Superior temporal gyrus (tissue), 1 donor: Measurements from ENCODE around the gene SYT8.

Experiments used
- DNase-seq: peaks from one replicate; pipeline ENCODE4 v3.0.0-alpha.2; 2016; ENCODE audit errors: extremely low spot score

Gene SYT8

DNA sequence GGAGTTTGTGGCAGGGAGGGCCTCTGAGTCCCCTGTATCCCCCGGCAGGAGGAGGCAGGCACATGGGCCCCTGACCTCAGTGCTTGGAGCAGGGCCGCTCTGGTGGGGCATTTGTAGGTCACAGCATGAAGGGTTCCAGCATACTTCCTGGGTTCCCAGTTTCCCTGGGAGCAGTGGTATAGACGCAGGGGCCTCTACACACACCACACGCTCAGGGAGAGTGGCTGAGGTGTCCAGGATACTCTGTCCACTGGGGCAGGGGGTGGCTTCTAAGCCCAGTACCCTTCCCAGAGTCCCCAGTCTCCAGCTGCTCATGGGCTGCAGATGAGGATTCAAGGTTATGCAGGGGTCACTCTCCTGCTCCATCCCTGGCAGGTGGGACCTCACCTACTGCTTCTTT is 24.2 kb downstream of the SYT8 start:
- DNase-seq, result no peak

DNA sequence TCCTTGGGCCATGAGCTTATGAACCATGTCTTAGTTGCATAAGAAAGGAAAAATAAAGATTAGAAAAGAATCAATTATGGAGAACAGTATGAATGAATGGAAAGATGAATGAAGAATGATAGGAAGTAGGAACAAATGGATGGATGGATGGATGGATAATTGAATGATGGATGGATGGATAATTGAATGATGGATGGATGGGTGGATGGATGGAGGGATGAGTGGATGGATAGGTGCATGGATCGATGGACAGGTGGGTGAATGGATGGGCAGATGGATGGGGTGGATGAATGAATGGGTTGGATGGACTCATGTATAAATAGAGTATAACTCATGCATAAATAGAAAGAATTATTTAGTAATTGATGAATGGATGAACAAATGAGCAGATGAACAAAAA is 25.3 kb downstream of the SYT8 start:
- DNase-seq, result no peak

DNA sequence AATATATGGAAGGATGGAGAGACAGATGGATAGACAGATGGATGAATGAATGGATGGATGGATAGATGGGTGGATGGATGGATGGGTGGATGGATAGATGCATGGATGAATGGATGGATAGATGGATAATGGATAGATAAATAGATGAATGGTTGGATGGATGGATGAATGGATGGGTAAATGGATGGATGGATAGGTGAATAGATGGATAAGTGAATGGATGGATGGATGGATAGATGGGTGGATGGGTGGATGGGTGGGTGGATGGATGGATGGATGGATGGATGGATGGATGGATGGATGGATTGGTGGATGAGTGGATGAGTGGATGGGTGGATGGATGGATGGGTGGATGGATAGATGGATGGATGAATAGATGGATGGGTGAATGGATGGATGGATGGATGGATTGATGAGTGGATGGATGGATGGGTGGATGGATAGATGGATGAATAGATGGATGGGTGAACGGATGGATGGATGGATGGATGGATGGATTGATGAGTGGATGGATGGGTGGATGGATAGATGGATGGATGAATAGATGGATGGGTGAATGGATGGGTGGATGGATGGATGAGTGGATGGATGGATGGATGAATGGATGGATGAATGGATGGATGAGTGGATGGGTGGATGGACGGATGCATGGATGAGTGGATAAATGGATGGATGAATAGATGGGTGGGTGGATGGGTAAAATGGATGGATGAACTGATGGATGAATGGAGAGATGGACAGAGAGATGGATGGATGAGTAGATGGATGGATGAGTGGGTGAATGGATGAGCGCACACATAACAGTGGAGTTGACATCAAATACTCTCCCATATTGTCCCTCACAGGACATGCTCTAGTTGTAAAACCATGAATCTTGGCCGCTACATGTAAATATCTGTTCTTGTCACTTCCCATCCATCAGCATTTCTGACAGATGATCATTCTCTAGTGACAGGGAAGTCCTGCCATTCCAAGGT is 26.9 kb downstream of the SYT8 start:
- no peak for DNase-seq

DNA sequence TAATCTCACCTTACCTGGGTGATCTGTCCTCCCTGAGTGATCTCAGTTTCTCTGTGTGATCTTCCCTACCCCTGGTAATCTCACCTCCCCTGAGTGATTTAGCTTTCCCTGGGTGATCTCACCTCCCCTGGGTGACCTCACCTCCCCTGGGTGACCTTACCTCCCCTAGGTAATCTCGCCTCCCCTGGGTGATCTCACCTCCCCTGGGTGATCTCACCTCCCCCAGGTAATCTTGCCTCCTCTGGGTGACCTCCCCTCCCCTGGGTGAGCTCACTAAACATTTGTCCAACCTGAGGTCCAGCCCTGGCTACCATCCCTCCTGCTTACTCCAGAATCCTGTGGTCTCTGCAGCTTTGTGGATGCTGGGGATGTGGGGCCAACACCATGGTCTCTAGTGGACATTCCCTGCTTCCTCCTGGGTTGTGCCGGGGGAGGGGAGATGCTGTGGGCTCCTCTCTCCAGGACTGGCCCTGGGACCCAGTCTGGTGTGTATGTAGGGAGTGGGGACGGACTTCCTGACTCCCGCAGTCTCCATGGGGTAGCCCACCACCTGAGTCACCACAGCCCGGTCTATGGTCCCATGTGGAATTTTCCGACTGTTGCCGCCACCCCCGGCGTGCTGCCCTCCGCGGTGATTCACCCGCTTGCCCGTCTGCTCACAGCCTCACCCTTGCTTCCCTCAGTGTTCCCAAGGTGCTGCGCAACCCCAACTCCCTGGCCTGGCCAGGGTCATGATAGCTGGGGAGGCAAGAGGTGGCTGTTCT is 28.0 kb downstream of the SYT8 start:
- no peak for DNase-seq

DNA sequence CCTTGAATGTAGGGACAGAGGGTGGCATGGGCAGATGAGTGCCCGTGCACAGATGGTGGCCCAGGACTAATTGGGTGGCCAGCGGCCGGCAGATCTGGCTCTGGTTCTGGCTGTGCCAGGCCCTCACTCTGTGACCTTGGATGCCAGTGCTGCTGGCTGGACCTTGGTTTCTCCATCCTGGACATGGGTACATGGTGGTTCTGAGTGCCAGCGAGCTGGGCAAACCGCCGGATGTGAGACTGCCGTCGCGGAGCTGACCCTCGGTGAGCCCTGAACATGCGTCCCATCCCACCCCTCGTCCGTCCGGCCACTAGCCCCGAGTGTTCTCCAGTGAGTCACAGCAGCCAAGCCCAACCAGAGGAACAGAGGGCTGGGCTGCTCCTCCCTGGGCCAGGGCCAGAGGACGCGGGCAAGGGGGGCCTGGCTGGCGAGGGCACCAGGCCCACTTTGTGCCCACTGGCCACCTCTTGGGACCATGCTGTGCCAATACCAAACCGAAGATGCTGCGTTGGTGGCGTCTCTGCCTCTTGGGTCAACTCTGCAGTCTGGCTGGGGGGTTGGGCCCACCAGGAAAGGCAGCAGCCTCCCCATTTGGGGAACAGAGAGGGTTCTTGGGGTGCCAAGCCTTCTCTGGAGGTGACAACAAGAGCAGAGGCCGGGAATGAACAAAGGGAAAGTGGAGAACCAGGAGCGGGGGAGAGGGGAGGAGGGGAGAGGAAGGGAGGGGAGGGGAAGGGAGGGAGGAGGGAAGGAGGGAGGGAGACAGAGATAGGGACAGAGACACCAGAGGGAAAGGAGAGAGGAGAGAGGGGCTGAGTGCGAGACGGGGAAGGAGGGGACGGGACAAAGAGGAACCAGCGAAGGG is 28.8 kb downstream of the SYT8 start:
- DNase-seq, result peak; percentile 22

DNA sequence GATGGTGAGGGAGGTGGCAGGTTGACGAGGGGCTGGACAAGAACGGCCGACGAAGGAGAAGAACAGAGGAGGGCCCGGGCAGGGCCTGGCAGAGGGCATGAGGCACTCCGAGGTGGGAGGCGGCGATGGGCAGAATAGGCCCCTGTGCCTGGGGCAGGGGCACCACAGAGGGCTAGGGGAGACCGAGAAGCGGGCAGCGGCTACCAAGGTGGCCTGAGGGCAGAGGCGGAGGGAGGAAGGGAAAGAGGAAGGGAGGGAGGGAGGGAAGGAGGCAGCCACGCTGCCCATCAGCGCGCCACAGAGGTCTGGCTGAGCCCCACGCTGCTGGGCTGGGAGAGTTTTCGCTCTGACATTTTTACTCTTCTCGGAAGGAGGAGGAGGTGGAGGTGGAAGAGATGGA is 29.4 kb downstream of the SYT8 start:
- DNase-seq, result no peak

DNA sequence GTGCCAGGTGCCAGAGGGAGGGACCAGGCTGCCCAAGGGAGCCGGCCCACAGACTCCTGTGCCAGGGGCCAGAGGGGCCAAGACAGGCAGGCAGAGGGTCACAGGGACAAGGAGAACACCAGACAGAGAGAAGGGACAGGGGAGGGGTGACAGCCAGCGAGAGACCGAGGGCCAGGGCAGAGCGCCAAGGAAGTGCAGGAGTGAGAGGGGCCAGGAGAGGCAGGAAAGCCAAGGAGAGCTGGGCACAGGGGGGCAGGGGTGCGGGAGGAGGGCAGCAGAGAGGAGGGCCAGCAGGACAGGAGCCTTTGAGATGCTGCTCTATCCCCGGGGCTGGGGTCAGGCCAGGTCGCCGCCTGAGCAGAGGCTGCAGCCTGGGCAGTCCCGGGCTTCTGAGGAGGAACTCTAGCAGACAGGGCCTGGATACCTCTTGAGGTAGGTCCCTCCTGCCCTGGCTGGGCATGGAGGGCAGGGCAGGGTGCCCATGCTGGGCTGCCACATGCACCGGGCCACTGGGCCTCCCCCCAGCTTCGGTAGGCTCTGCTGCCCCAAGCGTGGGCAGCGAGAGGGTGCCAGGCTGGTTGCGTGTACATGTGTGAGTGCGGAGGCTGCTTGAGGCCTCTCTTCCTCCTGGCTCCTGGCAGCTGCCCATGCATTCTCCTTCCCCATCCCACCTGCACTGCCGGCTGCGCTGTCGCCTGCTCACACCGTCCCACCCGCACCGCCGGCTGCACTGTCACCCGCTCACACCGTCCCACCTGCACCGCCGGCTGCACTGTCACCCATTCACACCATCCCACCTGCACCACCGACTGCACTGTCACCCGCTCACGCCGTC is 30.3 kb downstream of the SYT8 start:
- no peak for DNase-seq

DNA sequence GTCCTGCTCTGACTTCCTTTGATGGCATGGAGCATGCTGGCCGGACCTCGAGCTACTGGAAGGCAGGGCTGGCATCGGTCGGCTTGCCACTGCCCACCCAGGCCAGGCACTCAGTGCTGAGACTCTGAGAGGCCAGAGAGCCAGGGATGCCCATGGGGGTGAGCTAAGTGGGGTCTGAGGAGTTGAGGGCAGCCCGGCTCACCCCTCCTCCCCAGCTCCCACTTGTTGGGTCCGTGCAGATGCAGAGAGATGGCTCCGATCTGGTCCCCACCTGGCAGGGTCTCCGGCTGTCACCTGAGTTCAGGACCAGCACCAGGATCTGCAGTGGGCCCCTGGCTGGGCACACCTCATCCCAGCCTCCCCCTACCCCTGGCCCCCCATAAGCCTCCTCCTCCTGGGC is 31.4 kb downstream of the SYT8 start:
- no peak for DNase-seq

DNA sequence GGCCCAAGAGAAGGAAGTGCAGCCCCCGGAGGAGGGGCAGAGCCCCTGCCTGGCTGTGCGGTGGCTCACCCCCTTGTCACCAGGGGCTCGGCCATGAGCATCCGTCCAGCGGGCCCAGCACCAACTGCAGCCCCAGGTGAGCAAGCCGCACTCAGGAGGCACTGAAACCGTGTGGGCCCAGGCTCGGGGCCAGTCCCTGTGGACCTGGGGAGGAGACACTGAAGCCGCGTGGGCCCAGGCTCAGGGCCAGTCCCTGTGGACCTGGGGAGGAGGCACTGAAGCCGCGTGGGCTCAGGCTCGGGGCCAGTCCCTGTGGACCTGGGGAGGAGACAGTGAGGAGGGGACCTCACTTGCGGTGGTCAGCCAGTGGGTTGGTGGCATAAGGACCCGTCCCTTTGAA is 32.0 kb downstream of the SYT8 start:
- no peak for DNase-seq

DNA sequence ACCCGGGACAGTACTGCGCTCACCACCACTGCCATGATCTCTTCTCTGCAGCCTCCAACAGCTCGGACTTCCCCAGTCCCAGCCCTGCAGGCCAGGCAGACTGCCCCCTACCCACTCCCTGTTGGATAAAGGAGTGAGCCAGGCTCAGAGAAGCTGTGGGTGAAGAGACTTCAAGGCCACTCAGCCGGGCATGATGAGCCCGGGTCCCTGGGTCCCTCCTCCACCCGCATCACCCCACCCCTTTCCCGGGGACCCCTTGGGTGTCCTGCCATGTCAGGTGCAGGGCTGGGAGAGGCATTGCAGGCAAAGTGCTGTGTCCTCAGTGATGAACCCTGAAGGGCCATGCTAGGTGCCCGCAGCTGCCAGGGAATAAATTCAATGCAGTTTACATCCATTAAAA is 32.6 kb downstream of the SYT8 start:
- no peak for DNase-seq

DNA sequence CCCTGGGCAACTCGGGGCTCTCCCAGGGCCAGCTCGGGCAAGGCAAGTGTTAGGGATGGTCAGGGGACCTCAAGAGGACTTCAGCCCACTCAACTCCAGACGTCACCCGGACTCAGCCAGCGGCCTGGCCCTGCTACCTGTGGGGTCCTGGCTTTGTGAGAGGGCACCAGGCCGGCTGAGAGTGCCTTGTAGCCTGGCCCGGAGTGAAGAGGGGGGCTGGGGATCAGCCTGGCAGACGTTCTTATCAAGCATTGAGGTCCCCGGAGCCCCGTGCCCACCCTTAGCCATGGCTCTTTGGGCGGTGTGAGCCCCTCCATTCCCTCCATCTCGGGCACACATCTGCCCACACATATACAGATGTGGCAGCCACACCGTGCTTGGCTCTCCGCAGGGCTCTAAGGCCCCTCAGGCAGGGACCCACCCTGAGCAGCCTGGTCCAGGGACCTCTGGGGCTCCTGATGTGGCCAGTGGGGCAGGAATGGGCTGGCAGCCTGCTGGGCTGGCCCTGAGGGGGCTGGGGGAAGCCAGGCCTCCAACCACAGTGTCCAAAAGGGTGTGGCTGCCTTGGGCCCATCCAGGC is 33.4 kb downstream of the SYT8 start:
- no peak for DNase-seq

DNA sequence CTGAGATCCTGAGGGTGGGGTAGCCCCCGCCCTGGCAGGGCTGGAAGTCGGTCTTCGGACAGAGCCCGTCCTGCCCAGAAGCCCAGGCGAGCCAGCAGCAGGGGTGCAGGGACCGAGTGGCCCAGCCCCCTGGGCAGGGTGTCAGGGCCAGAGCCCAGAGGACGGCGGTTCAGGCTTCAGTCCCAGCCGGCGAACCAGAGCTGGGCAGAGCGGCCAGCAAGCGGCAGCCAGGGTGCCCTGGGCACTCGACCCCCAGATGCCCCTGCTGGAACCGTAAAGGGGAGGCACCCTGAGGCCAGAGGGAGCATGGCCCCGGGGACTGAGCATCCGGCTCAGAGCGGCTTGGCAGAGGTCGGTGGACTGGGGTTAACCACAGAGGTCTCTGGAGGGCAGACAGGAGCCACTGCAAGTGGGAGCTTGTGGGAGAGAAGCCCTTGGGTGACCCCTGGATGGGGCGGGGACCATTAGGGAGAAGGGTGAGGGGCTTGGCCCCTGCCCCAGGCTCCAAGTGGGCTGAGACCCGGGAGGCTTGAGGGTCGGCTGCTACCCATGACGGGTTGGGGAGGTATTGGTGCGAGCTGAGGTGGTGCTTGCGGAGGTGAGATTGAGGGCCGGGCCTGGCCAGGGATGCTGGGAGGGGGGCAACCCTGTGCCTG is 34.0 kb downstream of the SYT8 start:
- DNase-seq, result no peak

DNA sequence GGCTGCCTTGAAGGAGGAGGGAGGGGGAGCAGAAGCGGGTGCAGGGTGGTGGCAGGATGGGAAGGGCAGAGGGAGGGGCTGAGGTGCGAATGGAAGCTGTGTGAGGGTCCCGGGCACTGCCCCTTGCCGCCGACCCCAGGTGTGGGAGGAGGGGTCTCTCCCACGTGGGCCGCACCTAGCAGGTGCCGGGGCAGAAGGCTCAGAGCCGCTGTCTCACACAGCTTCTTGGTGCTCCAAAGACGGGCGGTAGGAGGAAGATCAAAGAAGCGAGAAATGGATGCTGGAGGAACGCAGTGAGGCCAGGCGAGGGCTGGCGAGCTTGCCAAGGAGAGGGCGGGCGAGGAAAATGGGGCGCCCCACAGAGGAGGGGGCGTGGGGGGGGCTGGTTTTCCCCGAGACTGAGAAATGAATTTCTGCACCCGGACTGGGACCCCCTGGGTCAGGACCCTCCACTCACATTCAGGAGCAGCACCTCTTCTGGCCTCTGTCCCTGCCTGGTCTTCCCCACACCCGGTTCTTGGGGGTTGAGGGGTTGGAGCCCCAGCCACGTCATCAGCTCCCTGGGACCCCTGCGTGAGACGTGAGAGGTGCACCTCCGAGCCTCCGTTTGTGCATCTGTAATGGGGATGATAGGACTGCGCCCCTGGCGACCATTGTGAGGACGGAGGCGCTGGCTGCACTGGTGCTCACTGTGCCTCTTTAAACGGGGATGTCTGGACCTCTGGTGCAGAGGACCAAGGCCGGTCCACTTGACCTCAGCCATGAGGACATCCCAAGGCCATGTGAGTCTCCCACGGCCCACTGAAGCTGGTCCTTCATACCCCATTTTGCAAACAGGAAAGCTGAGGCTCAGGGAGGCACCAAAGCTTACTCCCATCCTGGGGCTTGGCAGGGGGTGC is 34.9 kb downstream of the SYT8 start:
- DNase-seq, result no peak

DNA sequence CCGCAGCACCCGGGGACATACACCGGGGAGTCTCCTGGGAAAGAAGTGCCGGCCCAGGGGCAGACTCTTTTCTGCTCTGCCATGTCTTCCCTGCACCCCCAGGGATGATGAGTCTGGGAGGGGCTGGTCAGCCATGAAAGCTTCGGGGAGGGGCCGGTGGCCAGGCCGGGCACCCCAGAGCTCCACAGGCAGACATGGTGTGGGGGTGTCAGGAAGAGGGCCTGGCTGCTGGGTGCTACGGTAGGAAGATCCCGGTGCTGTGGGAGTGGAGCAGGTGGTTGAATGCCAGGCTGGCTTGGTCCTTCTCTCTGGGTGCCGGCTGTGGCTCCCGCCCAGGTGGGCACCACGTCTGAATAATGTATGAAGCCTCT is 35.5 kb downstream of the SYT8 start:
- no peak for DNase-seq

DNA sequence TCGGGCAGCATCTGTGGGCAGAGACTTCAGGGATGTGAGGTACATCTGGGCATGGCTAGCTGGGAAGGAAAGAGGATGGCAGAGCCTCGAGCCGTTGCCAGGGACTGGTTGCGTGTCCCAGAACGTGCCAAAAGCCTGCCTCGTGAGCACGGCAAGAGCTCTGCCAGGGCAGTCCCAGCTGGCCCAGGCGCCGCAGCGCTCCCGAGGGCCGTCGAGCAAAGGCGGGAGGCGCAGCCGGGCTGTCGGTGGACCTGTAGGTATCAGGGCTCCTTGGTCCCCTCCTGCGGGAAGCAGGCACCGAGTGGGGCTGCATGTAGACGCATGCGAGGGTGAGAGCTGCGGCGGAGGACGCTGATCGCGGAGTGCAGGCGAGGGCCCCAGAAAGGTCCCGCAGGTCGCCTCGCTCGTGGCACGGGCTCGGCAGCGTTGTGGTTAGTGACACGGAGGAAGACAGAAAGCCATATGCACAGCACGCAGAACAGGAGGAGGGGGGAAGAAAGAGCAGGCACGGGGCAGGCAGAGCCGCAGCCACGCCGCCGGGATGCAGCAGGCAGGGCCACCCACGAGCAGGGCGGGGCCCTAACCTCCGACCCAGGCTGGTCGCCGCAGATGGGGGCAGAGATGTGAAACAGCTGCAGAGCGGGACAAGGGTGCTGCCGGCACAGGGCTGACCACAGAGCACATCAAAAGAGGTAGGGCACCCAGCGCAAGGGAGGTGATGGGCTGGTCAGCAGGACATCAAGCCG is 36.1 kb downstream of the SYT8 start:
- peak; percentile 19 for DNase-seq

DNA sequence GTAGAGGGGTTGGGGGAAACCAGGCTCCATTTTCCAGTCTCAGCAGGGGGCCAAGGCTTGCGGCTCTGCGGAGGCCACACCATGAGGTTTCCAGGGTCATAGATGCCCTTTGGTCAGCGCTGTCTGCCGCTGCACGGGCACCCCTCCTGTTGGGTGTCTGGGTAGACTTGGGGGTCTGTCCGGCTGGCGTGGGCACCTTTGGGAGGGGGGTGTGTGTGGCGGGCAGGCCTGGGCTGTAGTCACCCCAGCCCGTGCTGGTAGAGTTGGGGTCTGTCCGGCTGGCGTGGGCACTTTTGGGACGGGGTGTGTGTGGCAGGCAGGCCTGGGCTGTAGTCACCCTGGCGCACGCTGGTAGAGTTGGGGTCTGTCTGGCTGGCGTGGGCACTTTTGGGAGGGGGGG is 36.7 kb downstream of the SYT8 start:
- DNase-seq, result no peak

DNA sequence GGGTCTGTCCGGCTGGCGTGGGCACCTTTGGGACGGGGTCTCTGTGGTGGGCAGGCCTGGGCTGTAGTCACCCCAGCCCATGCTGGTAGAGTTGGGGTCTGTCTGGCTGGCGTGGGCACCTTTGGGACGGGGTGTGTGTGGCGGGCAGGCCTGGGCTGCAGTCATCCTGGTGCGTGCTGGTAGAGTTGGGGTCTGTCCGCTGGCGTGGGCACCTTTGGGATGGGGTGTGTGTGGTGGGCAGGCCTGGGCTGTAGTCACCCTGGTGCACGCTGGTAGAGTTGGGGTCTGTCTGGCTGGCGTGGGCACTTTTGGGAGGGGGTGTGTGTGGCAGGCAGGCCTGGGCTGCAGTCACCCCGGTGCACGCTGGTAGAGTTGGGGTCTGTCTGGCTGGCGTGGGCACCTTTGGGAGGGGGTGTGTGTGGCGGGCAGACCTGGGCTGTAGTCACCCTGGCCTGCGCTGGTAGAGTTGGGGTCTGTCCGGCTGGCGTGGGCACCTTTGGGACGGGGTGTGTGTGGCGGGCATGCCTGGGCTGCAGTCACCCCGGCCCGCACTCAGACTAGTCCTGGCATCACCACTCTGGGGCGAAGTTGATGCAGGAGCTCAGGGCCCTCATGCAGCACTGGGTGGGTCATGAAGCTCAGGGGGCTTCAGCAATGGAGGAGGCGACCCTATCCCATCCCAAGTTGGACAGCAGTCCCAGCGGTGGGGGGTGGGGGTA is 37.6 kb downstream of the SYT8 start:
- DNase-seq, result no peak
